ENCODE results near the gene GBF1.
"Not testable (repeated sequence)": the region's sequence is repeated elsewhere in the genome, so short reads cannot be mapped to it uniquely, and the experiment has no call there.

The GBF1 gene

DNA sequence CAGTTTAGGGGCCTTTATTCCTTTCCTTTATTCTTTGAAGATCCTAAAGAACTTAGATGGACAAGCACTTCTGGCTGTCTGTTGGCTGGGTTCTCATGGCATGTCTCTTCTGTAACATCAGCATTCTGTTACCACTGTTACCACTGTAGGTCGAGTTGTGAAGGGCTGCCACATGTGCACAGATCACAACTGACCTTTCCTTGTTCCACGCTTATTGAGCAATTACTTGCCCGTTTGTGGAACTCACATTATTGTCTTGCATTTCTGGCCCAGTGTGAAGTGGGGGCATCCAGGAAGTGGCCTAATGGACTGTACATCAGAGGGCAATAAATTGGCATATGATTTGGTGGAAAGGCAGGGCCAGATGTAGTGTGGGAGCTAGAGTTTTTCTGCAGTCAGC, 23.7 kb downstream of the GBF1 start:
- DNase-seq (ENCODE audit: low spot score) = no peak

DNA sequence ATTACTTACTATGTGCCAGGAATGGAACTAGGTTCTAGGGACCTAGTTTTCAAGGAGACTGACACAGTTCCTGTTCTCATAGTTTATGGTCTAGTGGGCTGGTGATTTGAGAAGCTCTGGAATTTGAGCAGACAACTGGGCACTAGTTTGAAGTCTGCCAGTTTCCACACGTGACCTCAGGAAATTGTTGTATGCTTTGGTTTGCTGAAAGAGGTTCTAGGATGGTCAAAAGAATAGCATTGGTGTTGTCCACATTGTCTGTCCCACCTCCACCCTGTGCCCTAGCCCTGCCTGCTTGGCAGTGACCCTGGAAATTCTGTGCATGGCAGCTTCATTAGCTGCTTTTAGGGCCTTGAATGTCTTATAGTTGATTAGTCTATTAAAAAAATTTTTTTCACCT, 28.7 kb downstream of the GBF1 start:
- DNase-seq (ENCODE audit: low spot score) = no peak

GRCh38 chr10:102275343-102275742, 30.0 kb downstream of the GBF1 start:
- no peak for DNase-seq (ENCODE audit: low spot score)

DNA sequence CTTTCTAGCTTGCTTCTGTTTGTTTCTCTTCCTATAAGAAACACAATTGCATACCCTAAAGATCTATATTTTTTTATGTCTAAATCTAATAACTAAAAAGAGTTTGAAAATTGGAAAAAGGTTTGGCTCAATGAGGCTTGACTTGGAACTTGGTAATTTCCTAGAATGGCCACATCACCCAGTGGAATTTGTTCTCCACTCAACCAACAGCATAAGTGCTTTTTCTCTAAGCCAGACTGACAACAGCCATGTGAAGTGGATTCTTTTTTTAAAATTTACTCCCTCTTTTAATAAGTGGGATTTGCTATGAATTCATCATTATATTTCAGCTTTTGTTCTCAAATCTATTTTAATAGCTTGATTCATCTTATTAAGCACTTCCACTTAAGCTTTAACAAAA, 33.8 kb downstream of the GBF1 start:
- DNase-seq (ENCODE audit: low spot score) = no peak

DNA sequence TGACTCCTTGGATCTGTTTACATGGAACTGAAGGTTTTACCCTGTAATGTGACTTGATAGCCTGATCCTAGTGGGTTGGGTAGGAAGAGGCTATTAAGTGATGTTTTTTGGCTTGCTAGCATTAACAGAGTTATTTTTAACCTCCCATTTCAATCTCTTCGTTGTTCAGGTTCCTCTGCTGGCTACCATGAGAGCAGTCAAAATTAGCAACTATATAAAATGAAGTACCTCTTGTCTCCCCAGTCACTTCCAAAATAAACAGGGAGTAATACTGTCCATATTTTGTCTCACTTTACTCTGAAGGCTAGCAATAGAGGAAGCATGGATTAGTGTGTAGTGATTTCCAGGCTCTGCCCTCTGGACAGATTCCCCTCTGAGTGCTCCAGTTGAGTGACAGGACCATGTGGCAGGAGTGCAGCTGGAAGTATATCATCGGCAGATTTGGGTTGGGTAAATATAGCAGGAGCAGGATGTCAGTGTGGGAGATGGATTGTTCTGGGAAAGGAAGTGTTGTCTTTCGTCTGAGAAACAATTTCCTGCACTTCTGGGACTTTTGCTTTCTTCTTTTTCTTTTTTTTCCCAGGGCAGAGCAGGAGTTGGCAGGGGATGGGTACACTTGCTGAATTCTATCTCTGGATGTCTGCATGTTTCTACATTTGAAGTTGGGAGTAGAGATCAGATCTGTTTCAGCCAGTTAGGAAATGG, 35.2 kb downstream of the GBF1 start:
- no peak for DNase-seq (ENCODE audit: low spot score)

DNA sequence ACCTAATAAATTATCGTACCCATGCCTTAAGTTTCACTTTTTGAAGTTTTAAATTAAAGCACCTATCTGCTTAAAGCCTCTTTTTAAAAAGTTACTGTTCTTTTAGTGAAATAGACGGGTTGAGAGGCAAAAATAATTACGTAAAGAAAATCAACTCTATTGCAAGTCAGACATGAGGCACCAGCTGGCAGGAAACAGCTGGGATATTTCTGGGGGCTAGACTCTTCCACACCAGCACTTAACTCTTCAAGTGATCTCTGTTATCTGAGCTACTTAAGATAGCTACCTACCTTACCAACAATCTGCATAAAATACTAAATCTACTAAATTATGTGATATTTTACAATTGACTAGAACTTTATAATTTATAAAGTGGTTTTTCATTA, 35.8 kb downstream of the GBF1 start:
- no peak for DNase-seq (ENCODE audit: low spot score)

GRCh38 chr10:102283488-102283887, 38.2 kb downstream of the GBF1 start:
- DNase-seq (ENCODE audit: low spot score) = no peak

DNA sequence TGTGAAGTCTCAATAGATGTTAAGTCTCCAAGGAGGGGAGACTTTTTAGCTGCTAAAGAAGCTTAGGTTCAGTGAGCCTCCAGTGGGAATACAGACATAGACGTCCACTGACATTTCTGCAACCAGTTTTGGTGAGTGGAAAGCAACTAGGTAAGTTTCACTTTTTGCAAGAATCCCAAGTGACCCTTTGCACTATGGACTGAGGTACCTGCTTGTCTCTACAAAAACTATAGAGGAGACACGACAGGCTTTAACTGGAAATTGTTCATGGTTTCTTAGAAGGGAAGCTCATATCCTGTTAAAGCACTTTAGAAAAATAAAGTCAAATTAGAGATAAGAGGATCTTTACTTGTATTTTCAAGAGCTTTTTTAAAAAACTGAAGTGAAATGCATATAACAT, 38.6 kb downstream of the GBF1 start:
- no peak for DNase-seq (ENCODE audit: low spot score)

DNA sequence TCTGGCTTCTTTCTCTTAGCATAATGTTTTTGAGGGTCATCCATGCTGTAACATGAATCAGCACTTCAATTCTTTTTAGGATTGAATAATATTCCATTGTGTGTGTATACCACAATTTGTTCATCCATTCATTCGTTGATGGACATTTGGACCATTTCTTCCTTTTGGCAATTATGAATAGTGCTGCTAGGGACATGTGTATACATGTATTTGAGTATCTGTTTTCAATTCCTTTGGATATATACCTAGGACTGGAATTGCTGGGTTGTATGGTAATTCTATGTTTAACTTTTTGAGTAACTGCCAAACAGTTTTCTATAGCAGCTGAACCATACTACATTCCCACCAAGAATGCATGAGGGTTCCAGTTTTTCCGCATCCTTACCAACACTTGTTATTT, 39.2 kb downstream of the GBF1 start:
- no peak for DNase-seq (ENCODE audit: low spot score)

GRCh38 chr10:102285133-102285532, 39.8 kb downstream of the GBF1 start:
- DNase-seq (ENCODE audit: low spot score) = no peak

GRCh38 chr10:102286216-102286615, 40.9 kb downstream of the GBF1 start:
- DNase-seq (ENCODE audit: low spot score) = no peak

DNA sequence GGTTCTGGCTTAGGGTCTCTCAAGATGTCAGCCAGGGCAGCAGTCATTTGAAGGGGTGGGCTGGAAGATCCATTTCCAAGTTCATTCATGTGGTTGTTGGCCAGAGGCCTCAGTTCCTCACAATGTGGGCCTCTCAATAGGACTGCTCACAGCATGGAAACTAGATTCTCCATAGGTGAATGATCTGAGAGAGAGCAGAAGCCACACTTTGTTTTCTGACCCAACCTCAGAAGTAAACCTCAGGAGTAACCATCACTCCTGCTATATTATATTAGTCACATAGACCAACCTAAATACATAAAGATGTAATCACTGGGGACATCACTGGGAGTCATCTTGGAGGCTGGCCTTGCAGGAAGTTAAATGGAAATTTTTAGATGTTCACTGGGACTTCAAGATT, 42.2 kb downstream of the GBF1 start:
- DNase-seq (ENCODE audit: low spot score) = no peak

DNA sequence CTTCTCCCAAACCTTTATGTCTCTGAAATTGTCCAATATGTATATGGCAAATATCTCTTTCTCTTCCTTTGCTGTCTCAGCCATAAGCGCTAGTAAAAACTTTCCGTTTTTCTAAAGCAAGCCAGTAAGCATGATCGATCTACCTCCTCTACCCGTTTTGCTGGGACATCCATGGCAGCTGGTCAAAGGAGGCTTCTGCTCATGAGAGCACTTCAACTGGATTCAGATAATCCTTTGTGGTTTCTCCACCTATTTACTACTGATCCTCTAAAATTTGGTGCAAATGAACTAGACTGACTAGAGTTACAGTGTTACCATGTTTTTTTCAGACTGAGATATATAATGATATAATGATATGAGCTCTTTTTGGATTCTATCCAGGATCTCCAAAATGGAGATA, 42.7 kb downstream of the GBF1 start:
- DNase-seq (ENCODE audit: low spot score) = no peak

- no peak for DNase-seq (ENCODE audit: low spot score)
Observed at GRCh38 chr10:102289356-102289755, 44.0 kb downstream of the GBF1 start.

- no peak for DNase-seq (ENCODE audit: low spot score)
Observed at GRCh38 chr10:102289840-102290239, 44.5 kb downstream of the GBF1 start.

- DNase-seq (ENCODE audit: low spot score) = no peak
Observed at GRCh38 chr10:102291221-102291905, 46.0 kb downstream of the GBF1 start.

DNA sequence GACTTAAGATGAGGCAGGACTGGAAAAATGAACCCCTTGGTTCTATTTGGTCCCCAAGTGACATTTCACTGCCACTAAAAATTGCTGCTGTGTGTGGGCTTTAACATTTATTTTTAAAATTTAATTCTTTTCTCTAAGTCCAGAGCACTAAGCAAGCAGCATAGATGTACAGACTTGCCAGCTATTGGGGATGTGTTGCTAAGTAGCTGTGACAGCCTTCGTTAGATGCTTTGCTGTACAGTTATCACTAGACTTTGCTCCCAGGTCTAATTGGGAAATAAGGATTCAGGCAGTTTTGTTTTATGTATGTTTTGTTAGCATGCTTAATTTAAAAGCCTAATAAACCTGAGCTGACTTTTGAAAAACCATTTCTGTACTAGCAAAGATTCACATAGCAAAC, 51.8 kb downstream of the GBF1 start:
- DNase-seq (ENCODE audit: low spot score) = no peak

- no peak for DNase-seq (ENCODE audit: low spot score)
Observed at GRCh38 chr10:102298899-102299298, 53.6 kb downstream of the GBF1 start.

GRCh38 chr10:102299873-102300272, 54.5 kb downstream of the GBF1 start:
- DNase-seq (ENCODE audit: low spot score) = no peak

DNA sequence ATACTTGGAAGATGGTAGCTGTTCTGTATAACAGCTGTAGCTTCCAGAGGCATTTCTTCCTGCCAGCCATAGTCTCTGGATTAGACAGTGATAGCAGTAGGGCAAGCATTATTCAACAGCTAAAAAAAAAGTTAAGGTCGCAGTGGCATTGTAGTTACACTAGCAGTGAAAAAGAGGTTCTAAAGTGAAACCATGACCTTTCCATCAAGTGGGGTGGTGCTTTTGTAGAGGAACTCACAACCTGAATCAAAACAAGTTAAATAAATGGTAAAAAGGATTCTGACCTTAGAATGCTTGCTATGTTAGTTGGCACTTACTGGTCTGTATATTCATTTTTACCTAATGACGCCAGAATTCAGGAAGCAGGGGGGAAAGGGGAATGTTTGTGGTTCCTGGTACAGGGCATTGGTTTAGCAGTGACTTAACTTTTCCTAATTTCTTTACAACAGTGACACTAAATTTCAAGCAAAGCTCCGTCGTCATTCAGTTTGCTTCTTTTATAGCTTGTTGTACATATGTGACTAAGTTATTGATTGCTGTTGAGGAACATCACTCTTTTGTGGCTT, 55.0 kb downstream of the GBF1 start:
- DNase-seq (ENCODE audit: low spot score) = no peak

DNA sequence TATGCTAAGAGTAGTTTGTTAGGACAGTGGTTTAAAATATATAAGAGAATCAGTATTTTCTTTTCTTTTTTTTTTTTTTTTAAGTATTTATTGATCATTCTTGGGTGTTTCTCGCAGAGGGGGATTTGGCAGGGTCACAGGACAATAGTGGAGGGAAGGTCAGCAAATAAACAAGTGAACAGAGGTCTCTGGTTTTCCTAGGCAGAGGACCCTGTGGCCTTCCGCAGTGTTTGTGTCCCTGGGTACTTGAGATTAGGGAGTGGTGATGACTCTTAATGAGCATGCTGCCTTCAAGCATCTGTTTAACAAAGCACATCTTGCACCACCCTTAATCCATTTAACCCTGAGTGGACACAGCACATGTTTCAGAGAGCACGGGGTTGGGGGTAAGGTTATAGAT, 55.6 kb downstream of the GBF1 start:
- not testable (repeated sequence) for DNase-seq (ENCODE audit: low spot score)

DNA sequence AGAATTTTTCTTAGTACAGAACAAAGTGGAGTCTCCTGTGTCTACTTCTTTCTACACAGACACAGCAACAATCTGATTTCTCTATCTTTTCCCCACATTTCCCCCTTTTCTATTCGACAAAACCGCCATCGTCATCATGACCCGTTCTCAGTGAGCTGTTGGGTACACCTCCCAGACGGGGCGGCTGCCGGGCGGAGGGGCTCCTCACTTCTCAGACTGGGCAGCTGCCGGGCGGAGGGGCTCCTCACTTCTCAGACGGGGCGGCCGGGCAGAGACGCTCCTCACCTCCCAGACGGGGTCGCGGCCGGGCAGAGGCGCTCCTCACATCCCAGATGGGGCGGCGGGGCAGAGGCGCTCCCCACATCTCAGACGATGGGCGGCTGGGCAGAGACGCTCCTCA, 56.0 kb downstream of the GBF1 start:
- DNase-seq (ENCODE audit: low spot score) = not testable (repeated sequence)

DNA sequence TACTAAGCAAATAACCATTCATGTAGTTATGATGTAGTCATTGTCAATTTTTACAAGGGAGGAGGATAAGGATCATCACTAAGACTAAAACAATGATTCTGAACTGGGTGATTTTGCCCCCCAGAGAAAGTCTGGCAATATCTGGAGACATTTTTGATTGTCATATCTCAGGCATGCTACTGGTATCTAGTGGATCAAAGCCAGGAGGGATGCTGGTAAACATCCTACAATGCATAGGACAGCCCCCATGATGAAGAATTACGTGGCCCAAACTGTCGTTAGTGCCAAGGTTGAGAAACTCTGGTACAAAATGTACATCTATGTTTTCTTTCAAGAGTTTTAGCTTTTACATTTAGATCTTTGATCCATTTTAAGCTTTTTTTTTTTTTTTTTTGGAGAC, 57.3 kb downstream of the GBF1 start:
- DNase-seq (ENCODE audit: low spot score) = no peak
